ENCODE results near the gene ERN1.

ERN1 gene

DNA sequence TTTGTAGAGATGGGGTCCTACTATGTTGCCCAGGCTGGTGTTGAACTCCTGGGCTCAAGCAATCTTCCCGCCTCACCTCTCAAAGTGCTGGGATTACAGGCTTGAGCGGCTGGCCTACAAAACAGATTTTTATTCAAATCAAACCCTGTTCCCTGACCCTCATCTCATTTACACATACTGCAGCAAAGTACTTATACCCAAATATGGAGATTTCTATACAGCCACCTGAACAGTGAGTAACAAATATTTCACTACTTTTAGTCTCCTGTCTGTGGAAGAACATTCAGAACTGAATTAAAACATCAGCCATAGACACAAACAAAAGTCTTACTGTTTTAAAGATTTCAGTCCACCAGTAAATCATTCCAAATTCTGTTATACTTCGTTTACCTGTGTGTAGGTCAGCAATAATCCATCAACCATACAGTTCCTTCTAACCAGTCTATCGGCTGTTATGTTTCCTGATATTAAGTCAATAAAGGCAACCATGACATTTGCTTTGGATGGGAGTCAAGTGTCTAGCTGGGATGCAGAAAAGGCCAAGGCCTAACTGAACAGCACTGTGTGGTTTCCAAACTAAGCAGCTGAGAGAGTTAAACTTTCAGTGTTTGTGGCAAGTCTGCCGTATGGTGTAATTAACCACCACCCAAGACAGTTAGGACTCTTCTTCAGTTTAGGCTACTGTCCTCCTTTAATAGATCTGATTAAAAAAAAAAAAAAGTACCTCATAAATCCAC, 22.3 kb downstream of the ERN1 start:
- DNase-seq, result no peak

DNA sequence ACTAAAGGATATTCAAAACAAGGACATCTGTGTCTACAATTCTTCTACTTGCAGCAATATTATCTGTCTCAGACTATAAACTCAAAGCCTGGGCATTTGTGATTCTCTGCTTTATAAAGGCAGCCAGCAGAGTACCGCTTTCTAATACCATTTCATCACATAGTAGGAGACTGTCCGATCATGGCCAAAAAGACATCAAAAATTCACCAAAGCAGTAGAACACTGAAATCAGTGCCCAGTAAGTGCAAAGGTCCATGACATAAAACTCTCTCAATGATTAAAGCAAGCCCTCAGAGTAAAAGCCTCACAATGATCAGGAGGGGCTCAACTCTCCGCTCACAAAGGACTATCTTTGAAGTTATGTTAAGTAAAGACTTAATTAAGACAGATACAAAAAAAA, 23.0 kb downstream of the ERN1 start:
- DNase-seq, result no peak

GRCh38 chr17:64103391-64104364, 26.3 kb downstream of the ERN1 start:
- no peak for DNase-seq

DNA sequence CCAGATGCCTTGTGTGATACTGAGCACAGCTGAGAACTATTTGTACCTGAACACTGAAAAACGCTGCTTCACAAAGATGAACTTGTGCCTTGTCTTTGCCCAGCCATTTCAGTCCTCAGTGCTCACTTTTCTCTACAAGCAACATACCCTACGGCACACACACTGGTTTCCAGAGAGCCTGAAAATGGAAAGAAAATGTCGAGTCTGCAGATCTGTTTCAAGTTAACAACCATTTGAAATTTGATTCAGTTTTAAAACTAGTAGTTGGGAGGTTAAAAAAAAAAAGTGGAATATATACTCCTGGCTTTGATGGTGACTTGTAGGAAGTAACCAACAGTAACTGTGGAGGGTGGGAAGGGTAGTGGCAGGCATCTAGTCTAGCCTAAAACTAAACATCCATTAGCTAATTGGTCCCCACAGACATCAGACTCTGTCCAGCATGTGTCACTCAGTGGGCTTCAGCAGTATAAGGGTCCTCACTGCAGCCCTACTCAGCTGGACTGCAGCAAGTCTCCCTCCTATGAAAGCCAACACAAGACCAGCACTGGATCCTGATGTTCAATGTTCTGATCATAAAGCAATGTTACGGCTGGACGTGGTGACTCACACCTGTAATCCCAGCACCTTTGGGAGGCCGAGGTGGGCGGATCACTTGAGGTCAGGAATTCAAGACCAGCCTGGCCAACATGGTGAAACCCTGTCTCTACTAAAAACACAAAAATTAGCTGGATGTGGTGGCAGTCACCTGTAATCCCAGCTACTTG, 27.1 kb downstream of the ERN1 start:
- no peak for DNase-seq

GRCh38 chr17:64099543-64099942, 30.4 kb downstream of the ERN1 start:
- no peak for DNase-seq

GRCh38 chr17:64097196-64097936, 32.6 kb downstream of the ERN1 start:
- no peak for DNase-seq

- no peak for DNase-seq
Observed at GRCh38 chr17:64096037-64096436, 33.9 kb downstream of the ERN1 start.

- DNase-seq, result no peak
Observed at GRCh38 chr17:64095144-64095882, 34.6 kb downstream of the ERN1 start.

GRCh38 chr17:64094412-64094811, 35.5 kb downstream of the ERN1 start:
- DNase-seq, result no peak

DNA sequence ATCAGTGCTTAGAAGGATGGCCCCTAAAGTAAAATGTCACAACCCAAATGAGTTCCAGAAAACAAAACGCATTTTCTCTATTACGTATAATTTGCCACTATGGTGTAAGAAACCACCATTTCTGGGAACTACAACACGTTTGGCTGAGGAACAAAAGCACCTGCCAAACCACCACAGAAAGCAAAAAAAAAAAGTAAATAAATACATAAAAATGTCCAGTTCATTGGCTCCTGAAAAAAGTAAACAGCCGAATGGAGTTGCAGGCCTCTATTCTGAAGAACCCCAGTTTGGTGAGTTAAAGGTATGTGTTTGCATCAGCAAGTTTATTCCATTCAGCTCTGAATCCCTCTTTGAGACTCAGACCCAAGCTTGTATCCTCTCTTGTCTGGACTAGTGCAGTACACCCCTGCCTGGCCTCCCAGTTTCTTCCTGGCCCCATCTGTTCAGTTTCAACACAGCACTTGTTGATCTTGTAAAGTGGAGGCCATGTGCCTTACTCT, 36.9 kb downstream of the ERN1 start:
- no peak for DNase-seq

GRCh38 chr17:64092113-64092512, 37.8 kb downstream of the ERN1 start:
- DNase-seq, result no peak

DNA sequence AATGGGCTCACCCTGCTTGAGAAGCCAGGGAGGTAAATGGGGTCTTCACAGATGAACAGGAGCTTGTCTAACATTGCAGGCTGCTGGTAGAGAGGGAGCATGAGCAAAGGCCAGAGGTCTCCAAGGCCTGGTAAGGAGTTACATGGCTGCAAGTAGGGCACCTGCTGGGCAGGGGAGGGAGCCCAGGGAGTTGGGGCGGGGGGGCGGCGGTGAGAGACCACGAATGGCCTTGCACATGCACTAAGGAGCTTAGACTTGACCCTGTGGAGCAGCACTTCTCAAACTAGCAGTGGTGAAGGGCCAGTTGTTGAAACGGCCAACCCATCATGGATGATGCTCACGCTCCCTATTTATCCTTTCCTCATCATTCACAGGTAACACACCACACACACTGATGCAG, 38.4 kb downstream of the ERN1 start:
- no peak for DNase-seq

DNA sequence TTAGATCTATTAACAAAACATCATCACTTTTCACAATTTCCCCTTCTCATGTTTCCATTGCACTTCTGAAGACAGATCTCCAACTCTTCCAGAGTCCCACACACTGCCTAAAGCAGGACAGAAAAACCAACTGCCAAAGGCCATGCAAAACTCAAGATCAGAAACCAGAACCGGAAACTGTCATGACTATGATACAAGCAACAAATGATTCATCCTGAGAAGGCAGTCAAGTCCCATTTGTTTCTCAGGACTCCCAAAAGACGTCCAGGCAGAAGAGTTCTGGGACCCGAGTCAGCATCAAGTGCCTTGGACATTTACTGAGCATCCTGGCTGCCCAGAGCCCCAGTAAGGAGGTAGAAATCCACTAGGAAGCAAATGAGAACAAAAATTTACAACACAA, 38.8 kb downstream of the ERN1 start:
- no peak for DNase-seq

GRCh38 chr17:64090144-64090543, 39.8 kb downstream of the ERN1 start:
- DNase-seq, result no peak

- DNase-seq, result no peak
Observed at GRCh38 chr17:64087252-64088005, 42.5 kb downstream of the ERN1 start.

- DNase-seq, result no peak
Observed at GRCh38 chr17:64085650-64086005, 44.3 kb downstream of the ERN1 start.

GRCh38 chr17:64084940-64085649, 44.8 kb downstream of the ERN1 start:
- no peak for DNase-seq

- DNase-seq, result no peak
Observed at GRCh38 chr17:64084086-64084939, 45.6 kb downstream of the ERN1 start.

DNA sequence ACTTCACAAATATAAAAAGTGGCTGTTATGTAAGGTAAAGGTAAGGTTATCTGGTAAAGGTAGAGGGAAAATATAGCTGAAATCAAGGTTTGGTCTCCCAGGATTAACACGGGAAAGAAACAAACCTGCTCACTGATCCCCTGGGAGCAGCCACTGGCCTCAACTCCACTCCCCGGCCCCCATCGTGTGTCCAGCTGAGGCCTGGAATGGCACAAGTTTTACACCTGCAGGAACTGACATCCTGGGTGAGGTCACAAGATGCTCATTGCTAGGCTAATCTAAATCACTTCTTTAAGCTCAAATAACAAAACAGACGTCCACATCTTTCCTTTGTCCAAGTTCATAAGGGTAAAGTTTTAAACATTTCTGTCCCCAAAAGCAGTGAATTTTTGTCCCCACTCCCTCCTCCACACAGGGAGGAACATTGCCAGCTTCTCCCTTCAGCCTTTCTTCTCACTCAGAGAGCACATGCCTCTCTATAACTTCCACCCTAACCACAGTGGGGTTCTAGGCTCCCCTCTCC, 46.3 kb downstream of the ERN1 start:
- no peak for DNase-seq

All from stimulated activated CD4-positive, alpha-beta T cell treated with anti-CD3 and anti-CD28 coated beads, Interleukin-2, amount 100 ng/mL, for 24 hours (primary cell).